Measurements from ENCODE around the gene RGL4. TPM values are rescaled to one million over a fixed set of nuclear protein-coding genes. Genes with fewer than 3 reads are reported as not detected.
A peak's percentile ranks its signal among the peaks of the same experiment; 100 is the strongest.

RGL4 gene
- polyA plus RNA-seq, 3 donors, result 2.3 to 2.4 (median 2.3) TPM

DNA sequence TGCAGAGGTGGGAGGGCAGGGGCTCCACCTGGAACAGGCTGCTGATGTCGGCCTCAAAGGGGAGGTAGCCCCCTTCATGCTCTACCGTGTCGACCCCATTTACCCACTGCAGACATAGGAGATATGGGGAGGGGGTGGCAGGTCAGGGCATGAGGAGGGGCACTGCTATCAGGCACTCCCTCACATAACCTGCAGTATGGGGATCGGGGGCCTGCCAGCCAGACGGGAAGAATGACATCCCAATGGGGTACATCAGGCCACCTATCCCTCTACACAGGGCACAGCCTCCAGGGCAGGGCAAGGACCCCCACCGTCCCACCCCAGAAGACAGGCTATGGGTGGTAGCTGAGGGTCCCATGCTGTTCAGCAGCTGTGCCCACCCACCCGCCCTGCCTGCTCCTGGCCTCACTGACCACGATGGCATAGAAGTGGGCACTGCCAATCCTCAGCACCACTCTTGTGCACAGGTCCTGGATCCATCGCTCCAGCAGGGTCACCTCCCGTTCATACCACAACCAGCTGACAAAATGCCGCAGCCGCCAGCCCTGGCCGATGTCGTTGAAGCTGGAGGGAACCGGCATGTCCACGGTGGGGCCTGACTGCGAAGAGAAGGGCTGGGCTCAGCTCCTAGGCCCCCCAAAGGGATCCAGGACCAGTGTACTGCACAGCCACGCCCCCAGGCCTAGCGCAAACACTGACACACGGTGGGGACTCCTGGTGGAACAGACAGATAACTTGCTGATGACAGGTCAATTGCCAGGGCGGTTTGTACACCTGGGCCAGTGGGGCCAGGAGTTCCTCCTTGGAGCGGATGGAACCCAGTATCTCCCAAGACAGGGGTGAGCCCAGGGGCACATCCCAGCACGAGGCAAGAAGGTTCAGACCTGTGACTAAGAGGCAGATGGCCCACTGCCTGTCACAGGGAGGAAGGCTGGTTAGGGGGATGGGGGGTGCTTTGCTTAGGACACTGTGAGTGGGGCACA, 24.1 kb downstream of the RGL4 start:
- Mint-ChIP-seq H3K27ac (peak overlapping the region in 4 of 7 donors; percentile 75 to 89 (median 80)), H3K9me3 (no peaks in the 10 kb centered on the region), H3K4me1 (peaks cover 21% of the 10 kb centered on the region), H3K36me3 (peaks cover 37 to 46% of the 10 kb centered on the region in 2 donors), H3K27me3 (ENCODE audit: low read depth in 3 of 3) (peaks cover 0 to 3% (median 1%) of the 10 kb centered on the region in 3 donors), H3K4me3 (peak overlapping the region; percentile 35 to 80)
- Histone ChIP-seq H3K36me3 (replicated peaks in 1 of 2; ENCODE audit: control insufficient read depth in 1 of 2, insufficient read depth in 2 of 2, low read length in 2 of 2) (peaks cover 40 to 45% of the 10 kb centered on the region in 2 donors), H3K9ac (ENCODE audit: insufficient read depth, low read length, poor library complexity, severe bottlenecking) (peak overlapping the region; percentile 91), H3K27ac (ENCODE audit: low read depth in 1 of 2, low read length in 2 of 2) (peak overlapping the region in 1 of 2 donors; percentile 45), H3K4me2 (replicated peaks; ENCODE audit: extremely low read depth, low read length, poor library complexity, severe bottlenecking) (no peak overlapping the region), H3K27me3 (ENCODE audit: control insufficient read depth in 2 of 2, insufficient read depth in 2 of 2, low read length in 2 of 2) (no peaks in the 10 kb centered on the region), H3K4me1 (ENCODE audit: control insufficient read depth in 1 of 2, insufficient read depth in 2 of 2, low read length in 2 of 2) (peaks cover 15 to 26% of the 10 kb centered on the region in 2 donors), H4K20me1 (ENCODE audit: insufficient read depth, low read length) (peaks cover 5% of the 10 kb centered on the region), H3K4me3 (replicated peaks in 1 of 3; ENCODE audit: low read depth in 2 of 3, low read length in 3 of 3) (no peak overlapping the region), H3K9me3 (replicated peaks in 1 of 2; ENCODE audit: control insufficient read depth in 1 of 2, insufficient read depth in 1 of 2, low read length in 2 of 2) (no peaks in the 10 kb centered on the region), H3K79me2 (ENCODE audit: insufficient read depth, low read length) (peaks cover 22% of the 10 kb centered on the region), H2AFZ (ENCODE audit: insufficient read depth, low read depth, low read length, poor library complexity, severe bottlenecking) (no peak overlapping the region)
- no peak for TF ChIP-seq CTCF (IDR thresholded peaks at IDR 0.05)
- intact Hi-C loops (cut with micrococcal nuclease), result loop anchor here in 1 of 2 donors (5.0 kb wide), 1 partner anchor 122 kb away; the partner anchor contains the start of gene DERL3
- DNase-seq, result peak in 2 of 3 donors; percentile 28 to 39
- WGBS (ENCODE audit: insufficient coverage), result 95% methylated on average over 17 of the region's 23 CpGs

GRCh38 chr22:23715806-23716375, 25.1 kb downstream of the RGL4 start:
- 65% methylated on average over 8 of the region's 18 CpGs for WGBS (ENCODE audit: insufficient coverage)
- H3K9ac ChIP-seq (ENCODE audit: insufficient read depth, low read length, poor library complexity, severe bottlenecking), result peak overlapping the region; percentile 91

More at GRCh38 chr22:23715806-23716375, 25.1 kb downstream of the RGL4 start:
- Histone ChIP-seq H3K79me2 (ENCODE audit: insufficient read depth, low read length) (peaks cover 22% of the 10 kb centered on the region), H3K9me3 (replicated peaks in 1 of 2; ENCODE audit: control insufficient read depth in 1 of 2, insufficient read depth in 1 of 2, low read length in 2 of 2) (no peaks in the 10 kb centered on the region), H3K4me1 (ENCODE audit: control insufficient read depth in 1 of 2, insufficient read depth in 2 of 2, low read length in 2 of 2) (peaks cover 15 to 26% of the 10 kb centered on the region in 2 donors), H3K36me3 (replicated peaks in 1 of 2; ENCODE audit: control insufficient read depth in 1 of 2, insufficient read depth in 2 of 2, low read length in 2 of 2) (peaks cover 30 to 35% of the 10 kb centered on the region in 2 donors), H3K4me2 (replicated peaks; ENCODE audit: extremely low read depth, low read length, poor library complexity, severe bottlenecking) (peak overlapping the region; percentile 89), H2AFZ (ENCODE audit: insufficient read depth, low read depth, low read length, poor library complexity, severe bottlenecking) (peak overlapping the region; percentile 95), H3K27ac (ENCODE audit: low read depth in 1 of 2, low read length in 2 of 2) (peak overlapping the region; percentile 8 to 92), H4K20me1 (ENCODE audit: insufficient read depth, low read length) (peaks cover 5% of the 10 kb centered on the region), H3K4me3 (replicated peaks in 1 of 3; ENCODE audit: low read depth in 2 of 3, low read length in 3 of 3) (peak overlapping the region in 2 of 3 experiments; percentile 69 to 90), H3K27me3 (ENCODE audit: control insufficient read depth in 2 of 2, insufficient read depth in 2 of 2, low read length in 2 of 2) (no peaks in the 10 kb centered on the region)
- peak; percentile 17 to 31 (median 18) for DNase-seq
- TF ChIP-seq CTCF (IDR thresholded peaks at IDR 0.05), result no peak
- intact Hi-C loops (cut with micrococcal nuclease), result loop anchor here in 1 of 2 donors (5.0 kb wide), 1 partner anchor 121 kb away; the partner anchor contains the start of gene DERL3
- Mint-ChIP-seq H3K4me3 (peak overlapping the region; percentile 59 to 80), H3K9me3 (no peaks in the 10 kb centered on the region), H3K27me3 (ENCODE audit: low read depth in 3 of 3) (peaks cover 0 to 3% (median 1%) of the 10 kb centered on the region in 3 donors), H3K4me1 (peaks cover 21% of the 10 kb centered on the region), H3K27ac (peak overlapping the region; percentile 28 to 89 (median 79)), H3K36me3 (peaks cover 27 to 36% of the 10 kb centered on the region in 2 donors)

Data from CD14-positive monocyte (primary cell).